ENCODE results near the gene SPATA46.

SPATA46 gene

DNA sequence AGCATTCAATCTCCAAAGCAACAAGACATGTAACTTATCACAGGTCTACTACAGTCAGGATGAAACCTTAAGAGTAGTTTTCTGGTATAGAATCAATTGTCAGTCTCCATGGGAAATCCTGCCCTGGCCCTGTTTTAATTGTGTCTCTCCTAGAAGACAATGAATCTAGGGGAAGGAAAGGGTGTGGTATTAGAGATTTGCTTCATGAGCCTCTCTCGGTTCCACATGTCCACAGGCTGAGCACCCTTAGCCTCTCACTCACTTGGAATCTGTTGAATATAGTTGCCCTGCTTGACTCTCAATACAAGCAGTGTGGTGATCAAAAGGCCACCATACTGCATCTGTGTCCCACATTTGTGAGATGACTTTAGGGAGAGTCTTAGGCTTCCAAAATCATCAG, 17.7 kb downstream of the SPATA46 start:
- H3K79me2 ChIP-seq (ENCODE audit: low read length): no peaks in the 10 kb centered on the region
- no peak overlapping the region for H2AFZ ChIP-seq (ENCODE audit: low read length)

DNA sequence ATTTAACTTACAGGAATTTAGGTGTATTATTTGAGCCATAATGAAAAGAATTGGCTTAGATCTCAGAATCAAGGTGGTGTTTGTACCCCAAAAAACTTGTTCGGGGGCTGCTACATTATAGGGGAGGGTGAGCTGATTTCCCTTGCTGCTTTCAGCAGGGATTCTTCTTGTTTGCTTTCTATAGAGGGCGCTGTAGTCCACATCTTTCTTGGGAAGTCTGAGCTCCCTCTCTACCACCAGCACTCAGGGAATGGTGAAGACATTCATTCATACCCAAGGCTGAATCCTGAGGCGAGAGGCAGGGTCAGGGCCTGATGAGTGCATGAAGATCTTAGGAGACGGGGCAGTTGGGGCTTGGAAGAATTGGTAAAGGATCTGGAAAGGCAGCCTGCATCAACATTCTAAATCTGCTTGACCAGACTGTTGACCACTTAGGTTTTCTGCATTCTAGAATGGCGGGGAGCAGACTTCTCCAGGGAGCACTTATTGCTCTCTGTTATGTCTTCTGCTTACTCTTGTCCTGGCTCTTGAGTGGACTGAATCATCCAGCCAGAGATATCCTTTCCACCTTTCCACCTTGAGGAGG, 18.9 kb downstream of the SPATA46 start:
- H3F3A ChIP-seq (ENCODE audit: insufficient read depth, low read length): no peaks in the 10 kb centered on the region
- peak; percentile 34 for DNase-seq
- no peaks in the 10 kb centered on the region for H3K27me3 ChIP-seq (replicated peaks; ENCODE audit: insufficient read depth, low read length)
- H3K4me3 ChIP-seq (ENCODE audit: low read length): no peak overlapping the region
- no peaks in the 10 kb centered on the region for H3K9me3 ChIP-seq (replicated peaks; ENCODE audit: insufficient read depth, low read length)
- H4K20me1 ChIP-seq (ENCODE audit: insufficient read depth, low read length): no peaks in the 10 kb centered on the region
- no peak overlapping the region for H2AFZ ChIP-seq (ENCODE audit: low read length)
- no peaks in the 10 kb centered on the region for H3K79me2 ChIP-seq (ENCODE audit: low read length)
- H3K27ac ChIP-seq (ENCODE audit: low read length): no peak overlapping the region
- no peak overlapping the region for H3K9ac ChIP-seq (ENCODE audit: low read length)
- H3K36me3 ChIP-seq (replicated peaks; ENCODE audit: insufficient read depth, low read length): no peaks in the 10 kb centered on the region
- H3K4me2 ChIP-seq (ENCODE audit: low read depth, low read length): no peak overlapping the region
- no peaks in the 10 kb centered on the region for H3K9me2 ChIP-seq (replicated peaks; ENCODE audit: insufficient read depth, low read length)
- TF ChIP-seq, protein P1, sequence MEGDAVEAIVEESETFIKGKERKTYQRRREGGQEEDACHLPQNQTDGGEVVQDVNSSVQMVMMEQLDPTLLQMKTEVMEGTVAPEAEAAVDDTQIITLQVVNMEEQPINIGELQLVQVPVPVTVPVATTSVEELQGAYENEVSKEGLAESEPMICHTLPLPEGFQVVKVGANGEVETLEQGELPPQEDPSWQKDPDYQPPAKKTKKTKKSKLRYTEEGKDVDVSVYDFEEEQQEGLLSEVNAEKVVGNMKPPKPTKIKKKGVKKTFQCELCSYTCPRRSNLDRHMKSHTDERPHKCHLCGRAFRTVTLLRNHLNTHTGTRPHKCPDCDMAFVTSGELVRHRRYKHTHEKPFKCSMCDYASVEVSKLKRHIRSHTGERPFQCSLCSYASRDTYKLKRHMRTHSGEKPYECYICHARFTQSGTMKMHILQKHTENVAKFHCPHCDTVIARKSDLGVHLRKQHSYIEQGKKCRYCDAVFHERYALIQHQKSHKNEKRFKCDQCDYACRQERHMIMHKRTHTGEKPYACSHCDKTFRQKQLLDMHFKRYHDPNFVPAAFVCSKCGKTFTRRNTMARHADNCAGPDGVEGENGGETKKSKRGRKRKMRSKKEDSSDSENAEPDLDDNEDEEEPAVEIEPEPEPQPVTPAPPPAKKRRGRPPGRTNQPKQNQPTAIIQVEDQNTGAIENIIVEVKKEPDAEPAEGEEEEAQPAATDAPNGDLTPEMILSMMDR (IDR thresholded peaks at IDR 0.05; ENCODE audit: low read length): peak; percentile 70
- no peak for TF ChIP-seq EZH2phosphoT487 (IDR thresholded peaks at IDR 0.05; ENCODE audit: low read length)
- peaks cover 22% of the 10 kb centered on the region for H3K4me1 ChIP-seq (ENCODE audit: low read length)

More for the DNA sequence above, 17.7 kb downstream of the SPATA46 start:
- no peaks in the 10 kb centered on the region for H3K9me2 ChIP-seq (replicated peaks; ENCODE audit: insufficient read depth, low read length)
- no peak overlapping the region for H3K27ac ChIP-seq (ENCODE audit: low read length)
- H3K4me3 ChIP-seq (ENCODE audit: low read length): no peak overlapping the region
- H3K9me3 ChIP-seq (replicated peaks; ENCODE audit: insufficient read depth, low read length): no peaks in the 10 kb centered on the region
- no peak overlapping the region for H3K4me2 ChIP-seq (ENCODE audit: low read depth, low read length)
- peaks cover 22% of the 10 kb centered on the region for H3K4me1 ChIP-seq (ENCODE audit: low read length)
- H3K27me3 ChIP-seq (replicated peaks; ENCODE audit: insufficient read depth, low read length): no peaks in the 10 kb centered on the region
- no peaks in the 10 kb centered on the region for H3K36me3 ChIP-seq (replicated peaks; ENCODE audit: insufficient read depth, low read length)
- TF ChIP-seq, protein P1 (IDR thresholded peaks at IDR 0.05; ENCODE audit: low read length): no peak
- TF ChIP-seq EZH2 (optimal IDR thresholded peaks at IDR 0.05; ENCODE audit: low read depth, low read length) (no peak), EZH2phosphoT487 (IDR thresholded peaks at IDR 0.05; ENCODE audit: low read length) (no peak)
- H3F3A ChIP-seq (ENCODE audit: insufficient read depth, low read length): no peaks in the 10 kb centered on the region
- H4K20me1 ChIP-seq (ENCODE audit: insufficient read depth, low read length): no peaks in the 10 kb centered on the region
- H3K9ac ChIP-seq (ENCODE audit: low read length): no peak overlapping the region
- no peak for DNase-seq

DNA sequence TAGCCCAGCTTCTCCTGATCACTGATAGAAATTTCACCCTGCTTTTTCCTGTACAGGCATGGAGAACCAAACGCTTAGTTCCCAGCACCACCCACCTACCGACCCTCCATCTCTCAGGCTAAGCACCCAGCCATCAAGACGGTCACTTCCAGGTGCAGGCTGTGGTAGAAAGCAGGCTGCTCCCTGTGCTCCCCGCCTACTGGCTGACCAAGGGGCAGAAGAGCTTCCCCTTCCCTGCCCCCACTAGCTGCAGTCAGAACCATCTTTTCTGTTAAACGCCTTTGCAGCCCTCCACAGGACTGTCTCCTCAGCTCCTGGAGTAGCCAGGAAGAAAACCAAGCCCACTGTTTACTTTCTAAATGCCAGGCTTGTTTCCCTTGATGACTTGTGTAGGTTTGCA, 23.0 kb downstream of the SPATA46 start:
- no peaks in the 10 kb centered on the region for H3K79me2 ChIP-seq (ENCODE audit: low read length)
- no peak overlapping the region for H2AFZ ChIP-seq (ENCODE audit: low read length)
- H3K27me3 ChIP-seq (replicated peaks; ENCODE audit: insufficient read depth, low read length): no peaks in the 10 kb centered on the region
- TF ChIP-seq EZH2 (optimal IDR thresholded peaks at IDR 0.05; ENCODE audit: low read depth, low read length): no peak
- TF ChIP-seq, protein P1 (IDR thresholded peaks at IDR 0.05; ENCODE audit: low read length): no peak
- no peak for TF ChIP-seq EZH2phosphoT487 (IDR thresholded peaks at IDR 0.05; ENCODE audit: low read length)
- H3K36me3 ChIP-seq (replicated peaks; ENCODE audit: insufficient read depth, low read length): no peaks in the 10 kb centered on the region
- H3K9ac ChIP-seq (ENCODE audit: low read length): no peak overlapping the region
- no peaks in the 10 kb centered on the region for H3K9me2 ChIP-seq (replicated peaks; ENCODE audit: insufficient read depth, low read length)
- no peak overlapping the region for H3K27ac ChIP-seq (ENCODE audit: low read length)
- no peak overlapping the region for H3K4me2 ChIP-seq (ENCODE audit: low read depth, low read length)
- H3F3A ChIP-seq (ENCODE audit: insufficient read depth, low read length): no peaks in the 10 kb centered on the region
- H3K4me1 ChIP-seq (ENCODE audit: low read length): no peaks in the 10 kb centered on the region
- DNase-seq: no peak
- H3K9me3 ChIP-seq (replicated peaks; ENCODE audit: insufficient read depth, low read length): no peaks in the 10 kb centered on the region
- no peak overlapping the region for H3K4me3 ChIP-seq (ENCODE audit: low read length)
- no peaks in the 10 kb centered on the region for H4K20me1 ChIP-seq (ENCODE audit: insufficient read depth, low read length)

Measured in MM.1S (cell line).